IPS-NIHi7 (cell line): ENCODE data around the gene RECQL5.

Experiments used
- DNase-seq: peaks from one replicate; pipeline ENCODE4 v3.0.0; 2012; ENCODE audit warnings: mixed read lengths; ENCODE audit errors: extremely low spot score

Gene RECQL5

GRCh38 chr17:75688209-75688825, 21.4 kb upstream of the RECQL5 start:
- no peak for DNase-seq

- no peak for DNase-seq
Measured at GRCh38 chr17:75685499-75685898, 18.5 kb upstream of the RECQL5 start.

GRCh38 chr17:75684924-75685323, 18.0 kb upstream of the RECQL5 start:
- DNase-seq = no peak

- no peak for DNase-seq
Measured at GRCh38 chr17:75684249-75684648, 17.3 kb upstream of the RECQL5 start.

- no peak for DNase-seq
Measured at GRCh38 chr17:75683583-75683982, 16.6 kb upstream of the RECQL5 start.

- no peak for DNase-seq
Measured at GRCh38 chr17:75681289-75681688, 14.3 kb upstream of the RECQL5 start.

- DNase-seq = no peak
Measured at GRCh38 chr17:75680431-75680830, 13.5 kb upstream of the RECQL5 start.

- DNase-seq = no peak
Measured at GRCh38 chr17:75679706-75680211, 12.8 kb upstream of the RECQL5 start.

GRCh38 chr17:75676461-75676860, 9.5 kb upstream of the RECQL5 start:
- DNase-seq = no peak

- DNase-seq = no peak
Measured at GRCh38 chr17:75673487-75673886, 6.5 kb upstream of the RECQL5 start.

- no peak for DNase-seq
Measured at GRCh38 chr17:75672011-75672410, 5.1 kb upstream of the RECQL5 start.

- DNase-seq = no peak
Measured at GRCh38 chr17:75670868-75671267, 3.9 kb upstream of the RECQL5 start.

- DNase-seq = no peak
Measured at GRCh38 chr17:75668489-75668888, 1.5 kb upstream of the RECQL5 start.

GRCh38 chr17:75667825-75668224, 871 bp upstream of the RECQL5 start:
- DNase-seq = no peak

GRCh38 chr17:75665981-75666380, 973 bp downstream of the RECQL5 start:
- no peak for DNase-seq

GRCh38 chr17:75664099-75664549, 2.8 kb downstream of the RECQL5 start:
- DNase-seq = no peak

GRCh38 chr17:75662511-75662910, 4.4 kb downstream of the RECQL5 start:
- DNase-seq = no peak

GRCh38 chr17:75661531-75661930, 5.4 kb downstream of the RECQL5 start:
- DNase-seq = no peak

GRCh38 chr17:75658237-75658636, 8.7 kb downstream of the RECQL5 start:
- DNase-seq = no peak

GRCh38 chr17:75654176-75654575, 12.8 kb downstream of the RECQL5 start:
- DNase-seq = no peak

GRCh38 chr17:75652934-75653549, 13.9 kb downstream of the RECQL5 start:
- DNase-seq = peak; percentile 86

GRCh38 chr17:75652341-75652740, 14.6 kb downstream of the RECQL5 start:
- no peak for DNase-seq

GRCh38 chr17:75650874-75651273, 16.1 kb downstream of the RECQL5 start:
- DNase-seq = no peak

- DNase-seq = no peak
Measured at GRCh38 chr17:75649687-75650086, 17.3 kb downstream of the RECQL5 start.
